ENCODE measurements around the gene CELA2B.
"Not testable (repeated sequence)": the region's sequence is repeated elsewhere in the genome, so short reads cannot be mapped to it uniquely, and the experiment has no call there.

Gene CELA2B

DNA sequence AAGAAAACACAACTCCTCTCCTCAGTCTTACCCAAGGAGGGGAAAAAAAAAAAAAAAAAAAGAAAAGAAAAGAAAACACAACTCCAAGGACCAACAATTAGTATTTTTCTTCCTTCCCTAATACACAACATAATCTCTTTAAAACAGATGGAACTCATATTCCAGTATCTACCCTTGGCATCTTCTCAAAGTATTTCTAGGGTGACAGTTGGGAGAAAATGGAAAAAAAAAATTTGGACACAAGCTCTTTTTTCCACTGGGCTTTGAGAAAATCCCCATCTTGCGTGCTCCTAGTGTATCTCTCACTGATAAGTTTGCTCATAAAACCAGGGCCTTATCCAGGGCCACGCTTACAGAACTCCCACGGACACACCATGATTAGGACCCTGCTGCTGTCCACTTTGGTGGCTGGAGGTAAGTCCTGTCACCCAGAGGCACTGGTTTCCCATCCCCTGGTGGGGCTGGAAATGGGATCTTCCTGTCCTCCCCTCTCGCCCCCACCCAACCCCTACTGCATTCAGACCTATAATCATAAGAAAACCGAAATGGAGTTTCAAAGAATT, at the start of gene CELA2B:
Gene CELA2B (plus strand): TSS at position 353 of the 563 bp plus-strand sequence. CDS start 22 bp downstream, at position 375.
- H3K27ac ChIP-seq (ENCODE audit: low read depth, low read length), result no peak within 1 kb of the TSS
- no peak within 1 kb of the TSS for H3K4me3 ChIP-seq (ENCODE audit: low read depth, low read length)
- H3K27me3 ChIP-seq (ENCODE audit: control insufficient read depth, insufficient read depth, low read length), result no peaks in the 10 kb centered on the region
- H3K9ac ChIP-seq (ENCODE audit: low read depth, low read length), result no peak within 1 kb of the TSS
- H3K9me3 ChIP-seq (ENCODE audit: control insufficient read depth, insufficient read depth, low read length), result no peaks in the 10 kb centered on the region
- H3K4me1 ChIP-seq (ENCODE audit: control insufficient read depth, insufficient read depth, low read length), result no peaks in the 10 kb centered on the region
- no peaks in the 10 kb centered on the region for H3K36me3 ChIP-seq (ENCODE audit: control insufficient read depth, insufficient read depth, low read length)

DNA sequence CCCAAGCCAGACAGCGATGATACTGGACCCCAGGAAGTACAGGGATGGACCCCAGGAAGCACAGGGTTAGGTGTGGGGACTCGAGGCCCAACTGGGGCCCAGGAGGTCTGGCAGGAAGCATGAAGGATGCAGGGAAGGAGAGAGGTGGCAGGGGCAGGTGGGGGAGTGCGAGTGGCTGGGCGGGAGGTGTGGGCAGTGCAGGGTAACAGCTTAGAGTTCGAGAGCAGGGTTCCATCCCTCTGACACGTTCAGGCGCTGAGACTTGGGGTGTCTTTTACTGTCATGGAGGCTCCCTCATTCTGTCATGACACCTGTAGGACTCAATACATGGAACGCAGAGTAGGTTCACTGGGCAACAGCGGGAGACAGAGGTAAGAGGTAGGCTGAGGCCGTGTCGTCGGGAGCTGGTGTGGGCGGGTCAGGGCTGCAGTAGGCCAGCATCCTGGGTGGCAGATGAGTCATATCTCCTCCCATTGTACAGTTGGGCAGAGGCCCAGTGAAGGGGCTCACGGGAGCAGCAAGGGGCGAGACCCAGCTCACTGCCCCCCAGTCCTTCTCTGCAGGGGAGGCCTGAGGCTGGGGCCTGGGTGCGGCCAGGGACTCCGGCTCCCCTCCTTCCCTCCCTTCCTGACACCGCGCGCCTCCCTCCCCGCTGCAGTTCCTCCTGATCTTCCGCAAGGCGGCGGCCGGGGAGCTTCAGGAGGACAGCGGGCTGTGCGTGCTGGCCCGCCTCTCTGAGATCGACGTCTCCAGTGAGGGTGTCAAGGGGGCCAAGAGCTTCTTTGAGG, 49.2 kb upstream of the CELA2B start:
- H3K4me1 ChIP-seq (ENCODE audit: control insufficient read depth, insufficient read depth, low read length), result no peaks in the 10 kb centered on the region
- H3K27me3 ChIP-seq (ENCODE audit: control insufficient read depth, insufficient read depth, low read length), result no peaks in the 10 kb centered on the region
- no peak overlapping the region for H3K27ac ChIP-seq (ENCODE audit: low read depth, low read length)
- 0 out of 2 replicates have a peak, but pooled peaks cover 3% of the 10 kb centered on the region for H3K36me3 ChIP-seq (ENCODE audit: control insufficient read depth, insufficient read depth, low read length)
- H3K4me3 ChIP-seq (ENCODE audit: low read depth, low read length), result no peak overlapping the region
- no peak overlapping the region for H3K9ac ChIP-seq (ENCODE audit: low read depth, low read length)
- H3K9me3 ChIP-seq (ENCODE audit: control insufficient read depth, insufficient read depth, low read length), result no peaks in the 10 kb centered on the region

DNA sequence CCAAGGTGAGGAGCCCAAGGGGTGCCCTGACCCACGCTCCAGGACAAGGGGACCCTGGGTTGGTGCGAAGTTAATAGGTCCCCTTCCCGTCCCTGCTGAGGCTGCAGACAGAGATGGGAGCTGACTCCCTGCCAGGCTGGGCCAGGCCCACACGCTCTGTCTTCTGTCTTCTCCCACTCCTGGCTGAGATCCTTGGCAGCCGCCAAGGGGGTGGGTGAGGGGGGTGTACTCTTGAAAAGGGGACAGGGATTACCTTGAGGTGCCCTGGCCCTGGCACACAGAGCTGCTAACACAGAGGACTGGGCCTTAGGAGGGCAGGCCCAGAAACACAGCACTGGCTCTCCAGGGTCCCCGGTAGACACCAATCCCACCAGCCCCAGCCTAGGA, 48.6 kb upstream of the CELA2B start:
- 0 out of 2 replicates have a peak, but pooled peaks cover 3% of the 10 kb centered on the region for H3K36me3 ChIP-seq (ENCODE audit: control insufficient read depth, insufficient read depth, low read length)
- H3K27ac ChIP-seq (ENCODE audit: low read depth, low read length), result no peak overlapping the region

DNA sequence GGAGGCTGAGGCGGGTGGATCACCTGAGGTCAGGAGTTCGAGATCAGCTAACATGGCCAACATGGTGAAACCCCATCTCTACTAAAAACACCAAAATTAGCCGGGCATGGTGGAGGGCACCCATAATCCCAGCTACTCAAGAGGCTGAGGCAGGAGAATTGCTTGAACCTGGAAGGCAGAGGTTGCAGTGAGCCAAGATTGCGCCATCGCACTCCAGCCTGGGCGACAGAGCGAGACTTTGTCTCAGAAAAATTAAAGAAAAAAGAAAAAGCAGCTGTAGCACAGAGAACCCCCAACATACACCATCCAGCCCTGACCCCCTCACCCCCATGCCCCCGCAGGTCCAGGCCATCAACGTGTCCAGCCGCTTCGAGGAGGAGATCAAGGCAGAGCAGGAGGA, 47.7 kb upstream of the CELA2B start:
- not testable (repeated sequence) for H3K4me1 ChIP-seq (ENCODE audit: control insufficient read depth, insufficient read depth, low read length)

More for the DNA sequence above, 48.6 kb upstream of the CELA2B start:
- no peaks in the 10 kb centered on the region for H3K9me3 ChIP-seq (ENCODE audit: control insufficient read depth, insufficient read depth, low read length)
- H3K4me1 ChIP-seq (ENCODE audit: control insufficient read depth, insufficient read depth, low read length), result no peaks in the 10 kb centered on the region
- no peak overlapping the region for H3K9ac ChIP-seq (ENCODE audit: low read depth, low read length)
- no peaks in the 10 kb centered on the region for H3K27me3 ChIP-seq (ENCODE audit: control insufficient read depth, insufficient read depth, low read length)
- H3K4me3 ChIP-seq (ENCODE audit: low read depth, low read length), result no peak overlapping the region

DNA sequence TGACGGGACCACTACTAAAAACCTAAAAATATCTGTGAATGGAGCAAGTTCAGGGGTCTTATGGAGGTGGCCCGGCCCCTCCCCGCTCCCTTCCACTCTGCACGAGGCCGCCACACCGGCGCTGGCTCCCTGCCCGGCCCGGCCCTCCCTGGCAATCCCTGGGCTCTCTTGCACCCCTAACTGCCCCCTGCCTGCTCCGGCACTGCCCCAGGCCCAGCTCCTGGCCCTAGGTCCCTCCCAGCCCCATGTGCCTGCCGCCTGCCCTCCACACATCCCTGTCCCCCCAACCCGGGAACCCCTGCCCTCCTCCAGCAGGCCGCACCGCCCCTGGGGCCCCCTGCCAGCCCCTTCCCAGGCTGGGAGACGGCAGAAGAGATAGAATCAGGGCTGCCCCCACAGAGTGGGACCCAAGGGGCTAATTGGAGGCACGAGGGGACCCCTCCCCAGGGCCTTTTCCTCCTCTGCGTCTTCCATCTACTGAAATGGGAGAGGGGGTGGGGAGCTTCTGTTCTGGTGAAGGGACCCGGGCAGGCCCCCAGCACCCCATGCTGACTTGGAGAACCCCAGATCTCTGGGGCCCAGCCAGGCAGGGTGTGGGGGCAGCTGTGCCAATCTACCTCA, 47.0 kb upstream of the CELA2B start:
- Histone ChIP-seq H3K36me3 (ENCODE audit: control insufficient read depth, insufficient read depth, low read length) (0 out of 2 replicates have a peak, but pooled peaks cover 3% of the 10 kb centered on the region), H3K27ac (ENCODE audit: low read depth, low read length) (no peak overlapping the region), H3K9me3 (ENCODE audit: control insufficient read depth, insufficient read depth, low read length) (no peaks in the 10 kb centered on the region), H3K27me3 (ENCODE audit: control insufficient read depth, insufficient read depth, low read length) (no peaks in the 10 kb centered on the region), H3K4me1 (ENCODE audit: control insufficient read depth, insufficient read depth, low read length) (no peaks in the 10 kb centered on the region), H3K9ac (ENCODE audit: low read depth, low read length) (no peak overlapping the region), H3K4me3 (ENCODE audit: low read depth, low read length) (no peak overlapping the region)

More for the DNA sequence above, 47.7 kb upstream of the CELA2B start:
- H3K27me3 ChIP-seq (ENCODE audit: control insufficient read depth, insufficient read depth, low read length); H3K27ac ChIP-seq (ENCODE audit: low read depth, low read length); H3K4me3 ChIP-seq (ENCODE audit: low read depth, low read length); H3K9me3 ChIP-seq (ENCODE audit: control insufficient read depth, insufficient read depth, low read length); H3K9ac ChIP-seq (ENCODE audit: low read depth, low read length); H3K36me3 ChIP-seq (ENCODE audit: control insufficient read depth, insufficient read depth, low read length): not testable (repeated sequence)

DNA sequence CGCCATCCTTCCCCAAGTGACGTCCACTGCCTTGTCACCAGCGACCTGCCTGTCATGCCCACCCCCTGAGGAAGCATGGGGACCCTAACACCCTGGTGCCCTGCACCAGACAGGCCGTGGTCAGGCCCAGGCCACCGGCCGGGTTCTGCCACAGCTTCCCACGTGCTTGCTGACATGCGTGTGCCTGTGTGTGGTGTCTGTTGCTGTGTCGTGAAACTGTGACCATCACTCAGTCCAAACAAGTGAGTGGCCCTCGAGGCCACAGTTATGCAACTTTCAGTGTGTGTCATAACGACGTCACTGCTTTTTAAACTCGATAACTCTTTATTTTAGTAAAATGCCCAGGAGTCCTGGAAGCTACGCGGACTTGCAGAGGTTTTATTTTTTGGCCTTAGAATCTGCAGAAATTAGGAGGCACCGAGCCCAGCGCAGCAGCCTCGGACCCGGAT, 46.2 kb upstream of the CELA2B start:
- H3K4me1 ChIP-seq (ENCODE audit: control insufficient read depth, insufficient read depth, low read length), result no peaks in the 10 kb centered on the region

DNA sequence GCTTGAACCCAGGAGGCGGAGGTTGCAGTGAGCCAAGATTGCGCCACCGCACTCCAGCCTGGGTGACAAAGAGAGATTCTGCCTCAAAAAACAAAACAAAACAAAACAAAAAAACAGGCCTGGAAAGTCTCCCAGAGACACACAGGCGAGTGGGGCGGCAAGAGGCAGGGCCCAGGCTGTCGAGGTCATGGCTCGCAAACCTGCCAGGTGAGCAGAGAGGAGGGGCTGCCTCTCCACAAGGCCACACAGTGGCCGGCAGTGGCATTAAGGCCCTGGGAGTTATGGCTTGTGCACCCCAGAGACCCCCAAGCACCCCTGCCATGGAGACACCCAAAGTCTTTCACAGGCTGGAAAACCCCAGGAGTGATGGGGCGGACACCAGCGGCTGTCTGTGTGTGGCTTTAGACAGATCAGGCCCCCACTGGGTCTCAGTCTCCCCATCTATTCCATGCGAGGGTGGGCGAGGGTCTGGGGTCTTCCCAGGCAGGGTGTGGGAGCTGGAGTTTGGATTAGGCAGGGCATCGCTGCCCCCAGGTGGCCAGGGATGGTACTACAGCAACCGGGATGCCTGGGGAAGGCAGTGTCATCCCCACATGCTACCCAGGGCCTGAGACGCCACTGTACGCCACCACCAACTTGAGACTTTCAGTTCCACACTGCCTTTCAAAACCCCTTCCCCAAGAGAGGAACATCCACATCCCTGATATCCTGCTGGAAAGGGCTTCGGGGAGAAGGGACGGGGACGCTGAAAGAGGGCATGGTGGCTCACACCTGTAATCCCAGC, 44.9 kb upstream of the CELA2B start:
- H3K9ac ChIP-seq (ENCODE audit: low read depth, low read length), result no peak overlapping the region
- H3K4me3 ChIP-seq (ENCODE audit: low read depth, low read length), result no peak overlapping the region
- no peaks in the 10 kb centered on the region for H3K27me3 ChIP-seq (ENCODE audit: control insufficient read depth, insufficient read depth, low read length)
- H3K36me3 ChIP-seq (ENCODE audit: control insufficient read depth, insufficient read depth, low read length), result 0 out of 2 replicates have a peak, but pooled peaks cover 3% of the 10 kb centered on the region
- no peaks in the 10 kb centered on the region for H3K4me1 ChIP-seq (ENCODE audit: control insufficient read depth, insufficient read depth, low read length)
- no peak overlapping the region for H3K27ac ChIP-seq (ENCODE audit: low read depth, low read length)
- no peaks in the 10 kb centered on the region for H3K9me3 ChIP-seq (ENCODE audit: control insufficient read depth, insufficient read depth, low read length)

More for the DNA sequence above, 46.2 kb upstream of the CELA2B start:
- Histone ChIP-seq H3K9me3 (ENCODE audit: control insufficient read depth, insufficient read depth, low read length) (no peaks in the 10 kb centered on the region), H3K9ac (ENCODE audit: low read depth, low read length) (no peak overlapping the region), H3K36me3 (ENCODE audit: control insufficient read depth, insufficient read depth, low read length) (0 out of 2 replicates have a peak, but pooled peaks cover 3% of the 10 kb centered on the region), H3K27ac (ENCODE audit: low read depth, low read length) (no peak overlapping the region), H3K4me3 (ENCODE audit: low read depth, low read length) (no peak overlapping the region), H3K27me3 (ENCODE audit: control insufficient read depth, insufficient read depth, low read length) (no peaks in the 10 kb centered on the region)

DNA sequence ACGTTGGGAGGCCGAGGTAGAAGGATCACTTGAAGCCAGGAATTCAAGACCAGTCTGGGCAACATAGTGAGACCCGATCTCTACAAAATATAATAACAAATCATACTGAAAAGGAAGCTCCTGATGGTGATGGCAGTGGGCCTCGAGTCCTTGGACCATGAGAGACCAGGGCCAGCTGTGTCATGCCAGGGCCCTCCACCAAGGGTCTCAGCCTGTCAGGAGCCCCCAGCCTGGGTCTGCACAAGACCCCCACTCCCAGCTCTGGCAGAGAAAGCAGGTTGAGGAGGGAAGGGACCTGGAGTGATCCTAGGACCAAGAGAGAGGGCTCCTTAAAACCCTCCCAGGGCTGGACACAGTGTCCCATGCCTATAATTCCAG, 44.3 kb upstream of the CELA2B start:
- no peak overlapping the region for H3K9ac ChIP-seq (ENCODE audit: low read depth, low read length)

DNA sequence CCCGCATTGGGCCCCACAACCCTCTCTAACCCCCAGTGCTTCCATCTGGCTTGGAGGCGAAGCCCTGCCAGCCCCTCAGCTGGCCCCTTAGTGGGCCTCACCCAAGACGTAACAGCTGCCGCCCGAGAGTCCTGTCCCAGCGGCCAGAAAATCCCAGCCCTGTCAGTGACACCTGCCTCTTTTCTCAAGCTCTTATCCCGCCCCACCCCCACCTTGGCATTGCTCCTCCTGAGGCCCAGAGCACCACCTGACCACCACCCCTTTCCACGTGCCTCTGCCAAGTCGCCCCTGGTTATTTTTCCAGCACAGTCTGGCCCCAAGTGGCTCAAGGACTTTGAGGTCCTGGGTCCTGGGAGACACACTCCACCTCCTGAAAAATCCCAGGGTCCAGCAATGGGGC, 43.6 kb upstream of the CELA2B start:
- Histone ChIP-seq H3K4me3 (ENCODE audit: low read depth, low read length) (no peak overlapping the region), H3K4me1 (ENCODE audit: control insufficient read depth, insufficient read depth, low read length) (no peaks in the 10 kb centered on the region), H3K9me3 (ENCODE audit: control insufficient read depth, insufficient read depth, low read length) (no peaks in the 10 kb centered on the region), H3K9ac (ENCODE audit: low read depth, low read length) (no peak overlapping the region), H3K27me3 (ENCODE audit: control insufficient read depth, insufficient read depth, low read length) (no peaks in the 10 kb centered on the region), H3K27ac (ENCODE audit: low read depth, low read length) (no peak overlapping the region), H3K36me3 (ENCODE audit: control insufficient read depth, insufficient read depth, low read length) (no peaks in the 10 kb centered on the region)

More for the DNA sequence above, 44.3 kb upstream of the CELA2B start:
- Histone ChIP-seq H3K4me1 (ENCODE audit: control insufficient read depth, insufficient read depth, low read length) (no peaks in the 10 kb centered on the region), H3K36me3 (ENCODE audit: control insufficient read depth, insufficient read depth, low read length) (no peaks in the 10 kb centered on the region), H3K4me3 (ENCODE audit: low read depth, low read length) (no peak overlapping the region), H3K27ac (ENCODE audit: low read depth, low read length) (no peak overlapping the region), H3K27me3 (ENCODE audit: control insufficient read depth, insufficient read depth, low read length) (no peaks in the 10 kb centered on the region), H3K9me3 (ENCODE audit: control insufficient read depth, insufficient read depth, low read length) (no peaks in the 10 kb centered on the region)

DNA sequence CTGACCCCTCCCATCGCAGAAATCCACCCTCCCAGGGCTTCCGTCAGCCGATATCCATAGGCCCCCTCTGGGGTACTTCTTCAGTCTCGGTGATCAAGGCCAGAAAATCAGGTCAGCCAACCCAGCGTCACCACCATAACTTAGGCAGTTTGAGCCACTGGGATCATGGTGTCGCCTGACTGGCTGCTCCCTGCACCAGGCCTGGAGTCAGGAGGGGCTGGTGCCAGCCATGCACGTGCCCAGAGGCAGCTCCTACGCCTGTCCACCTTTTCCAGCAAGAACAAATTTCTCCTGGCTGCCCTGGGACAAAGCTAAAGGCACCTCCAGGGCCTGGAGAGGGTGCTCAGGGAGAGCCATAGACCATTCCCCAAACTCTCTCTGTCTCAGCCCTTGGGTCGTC, 42.4 kb upstream of the CELA2B start:
- Histone ChIP-seq H3K36me3 (ENCODE audit: control insufficient read depth, insufficient read depth, low read length) (no peaks in the 10 kb centered on the region), H3K9ac (ENCODE audit: low read depth, low read length) (no peak overlapping the region), H3K4me1 (ENCODE audit: control insufficient read depth, insufficient read depth, low read length) (no peaks in the 10 kb centered on the region), H3K4me3 (ENCODE audit: low read depth, low read length) (no peak overlapping the region), H3K27ac (ENCODE audit: low read depth, low read length) (no peak overlapping the region), H3K9me3 (ENCODE audit: control insufficient read depth, insufficient read depth, low read length) (no peaks in the 10 kb centered on the region), H3K27me3 (ENCODE audit: control insufficient read depth, insufficient read depth, low read length) (no peaks in the 10 kb centered on the region)

All from HUES48 (cell line).